ENCODE measurements around the gene CLN5.

DNA sequence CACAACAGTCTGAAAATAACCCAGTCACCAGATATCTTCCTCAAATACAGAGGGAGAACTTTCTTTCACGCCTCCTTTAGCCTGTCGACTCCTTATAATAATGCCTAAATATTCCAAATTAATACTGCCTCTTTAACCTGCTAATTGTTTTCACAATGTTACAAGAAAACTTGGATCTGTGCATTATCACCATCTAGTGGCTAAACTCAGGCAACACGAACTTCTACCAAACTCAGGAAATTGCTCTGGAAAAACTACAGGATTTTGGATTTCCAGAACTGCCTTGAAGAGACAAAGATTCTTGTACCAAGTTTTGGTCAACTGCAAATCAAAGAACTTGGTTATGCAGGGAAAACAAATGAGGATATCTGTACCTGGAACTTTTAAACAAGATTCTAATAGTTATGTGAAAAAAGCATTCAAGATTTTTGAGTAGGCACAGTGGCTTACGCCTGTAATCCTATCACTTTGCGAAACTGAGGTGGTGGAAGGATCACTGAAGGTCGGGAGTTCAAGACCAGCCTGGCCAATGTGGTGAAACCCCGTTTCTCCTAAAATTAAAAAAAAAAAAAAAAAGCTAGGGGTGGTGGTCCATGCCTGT is 10.8 kb downstream of the CLN5 start:
- TF ChIP-seq CTCF (IDR thresholded peaks at IDR 0.05) (peak in 4 of 6 experiments; percentile 46 to 61 (median 52)), POLR2A (IDR thresholded peaks at IDR 0.05) (no peak)

Measured in Peyer's patch (tissue), 4 donors.